ENCODE data around the gene RUNX2.

RUNX2 gene

GRCh38 chr6:45645302-45645701 lies 317.2 kb downstream of the RUNX2 start:
- TF ChIP-seq TCF12 (IDR thresholded peaks at IDR 0.05; ENCODE audit: low read depth) (no peak), TEAD4 (IDR thresholded peaks at IDR 0.05) (no peak), CEBPB (IDR thresholded peaks at IDR 0.05) (no peak), NFIC (IDR thresholded peaks at IDR 0.05) (no peak), ZBTB7A (IDR thresholded peaks at IDR 0.05; ENCODE audit: low read depth) (no peak), RAD21 (IDR thresholded peaks at IDR 0.05; ENCODE audit: low read depth) (no peak), FOXM1 (IDR thresholded peaks at IDR 0.05; ENCODE audit: borderline replicate concordance, low read depth) (no peak), MAX (IDR thresholded peaks at IDR 0.05) (no peak), YY1 (IDR thresholded peaks at IDR 0.05; ENCODE audit: low read depth) (no peak)

DNA sequence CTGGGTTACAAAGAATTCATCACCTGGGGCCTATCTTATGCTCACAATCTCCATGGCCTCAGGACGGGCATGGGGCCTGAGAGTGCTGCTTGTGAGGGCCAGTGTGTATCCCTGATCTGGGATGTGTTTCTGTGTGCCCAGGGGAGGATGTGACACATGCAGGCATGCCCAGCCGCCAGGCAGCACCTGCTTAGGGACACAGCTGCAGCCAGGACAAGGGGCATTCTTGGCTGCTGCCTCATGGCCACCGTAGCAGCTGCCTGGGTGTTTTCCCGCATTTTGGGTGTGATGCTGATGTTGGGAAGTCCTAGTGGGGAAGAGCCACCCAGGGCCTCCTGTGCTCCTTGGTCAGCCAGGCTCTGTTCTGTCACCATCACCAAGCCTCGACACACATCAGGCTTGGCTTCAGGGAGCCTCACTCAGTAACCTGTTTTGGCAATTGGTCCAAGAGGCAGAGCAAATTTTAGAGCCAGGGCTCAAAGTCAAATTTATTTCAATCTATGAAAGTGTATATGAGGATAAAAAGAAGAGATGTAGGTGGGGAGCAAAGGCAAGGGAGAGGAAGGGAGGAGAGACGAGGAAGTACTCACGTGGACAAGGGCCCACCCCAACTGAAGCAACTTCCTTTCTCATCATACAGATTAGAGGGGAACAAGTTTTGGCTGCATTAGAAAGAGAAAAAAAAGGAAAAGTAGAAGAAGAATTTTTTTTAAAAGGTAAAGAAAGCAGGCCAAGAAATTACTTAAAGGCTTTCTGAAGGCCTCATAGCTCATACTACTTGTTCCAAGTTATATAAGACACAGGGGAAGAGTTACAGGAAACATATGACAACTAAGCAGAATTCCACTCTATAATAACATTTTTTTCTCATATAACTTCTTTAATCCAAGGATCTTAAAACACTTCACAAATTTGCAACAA lies 319.5 kb downstream of the RUNX2 start:
- TF ChIP-seq YY1 (IDR thresholded peaks at IDR 0.05; ENCODE audit: low read depth) (no peak), CREB1 (IDR thresholded peaks at IDR 0.05; ENCODE audit: low read depth) (no peak), EGR1 (IDR thresholded peaks at IDR 0.05) (no peak), TEAD4 (IDR thresholded peaks at IDR 0.05) (no peak)

DNA sequence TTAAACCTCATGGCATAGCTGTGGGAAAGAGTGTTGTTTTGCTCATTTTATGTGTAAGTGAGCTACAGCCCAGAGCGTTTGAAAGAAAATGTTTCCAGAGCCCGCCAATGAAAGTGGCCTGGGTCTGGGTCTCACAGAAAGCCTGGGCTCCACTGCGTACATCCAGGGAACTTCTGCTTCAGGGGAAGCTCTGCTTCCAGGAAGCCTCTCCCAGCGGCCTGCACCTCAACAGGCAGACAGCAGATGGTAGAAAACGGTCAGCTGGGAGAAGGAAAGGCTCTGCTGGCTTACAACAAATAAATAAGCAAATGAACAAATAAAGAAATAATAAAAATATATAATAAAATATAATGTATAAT lies 320.1 kb downstream of the RUNX2 start:
- TF ChIP-seq, protein P1, sequence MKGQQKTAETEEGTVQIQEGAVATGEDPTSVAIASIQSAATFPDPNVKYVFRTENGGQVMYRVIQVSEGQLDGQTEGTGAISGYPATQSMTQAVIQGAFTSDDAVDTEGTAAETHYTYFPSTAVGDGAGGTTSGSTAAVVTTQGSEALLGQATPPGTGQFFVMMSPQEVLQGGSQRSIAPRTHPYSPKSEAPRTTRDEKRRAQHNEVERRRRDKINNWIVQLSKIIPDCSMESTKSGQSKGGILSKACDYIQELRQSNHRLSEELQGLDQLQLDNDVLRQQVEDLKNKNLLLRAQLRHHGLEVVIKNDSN (IDR thresholded peaks at IDR 0.05), result no peak
- no peak for TF ChIP-seq ZBTB7A (IDR thresholded peaks at IDR 0.05; ENCODE audit: low read depth)
- no peak for TF ChIP-seq NFIC (IDR thresholded peaks at IDR 0.05)
- TF ChIP-seq MAX (IDR thresholded peaks at IDR 0.05), result no peak
- no peak for TF ChIP-seq EP300 (IDR thresholded peaks at IDR 0.05; ENCODE audit: borderline replicate concordance)
- TF ChIP-seq TAF1 (IDR thresholded peaks at IDR 0.05; ENCODE audit: low read depth), result no peak

DNA sequence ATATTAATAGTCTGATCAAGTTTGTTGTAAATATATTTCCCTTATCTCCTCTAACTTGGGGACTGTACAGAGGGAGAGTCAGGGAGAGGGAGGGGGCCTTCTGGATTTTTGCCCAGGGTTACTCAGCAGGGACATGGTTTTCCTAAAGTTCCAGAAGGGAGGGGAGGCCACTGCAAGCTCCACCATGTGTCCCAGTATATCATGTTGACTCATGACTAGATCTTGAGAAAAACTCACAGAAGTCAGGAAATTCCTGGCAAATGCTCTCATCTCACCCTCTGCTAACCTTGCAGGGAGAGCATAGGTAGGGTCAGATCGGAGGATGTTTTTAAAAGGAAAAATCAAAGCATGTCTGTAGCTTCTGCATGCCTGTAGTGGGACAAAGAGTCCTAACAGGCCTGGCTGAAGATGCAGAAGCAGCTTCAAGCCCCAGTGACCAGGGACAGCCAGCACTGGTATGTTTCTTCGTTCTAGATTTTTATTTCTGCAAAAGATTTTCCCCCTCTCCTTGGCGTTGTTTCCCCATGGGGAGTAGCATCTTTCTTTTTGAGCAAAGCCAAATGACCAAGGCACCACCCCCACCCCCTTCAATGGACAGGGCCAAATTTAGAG lies 322.5 kb downstream of the RUNX2 start:
- TF ChIP-seq CREB1 (IDR thresholded peaks at IDR 0.05; ENCODE audit: low read depth), result no peak
- no peak for TF ChIP-seq TEAD4 (IDR thresholded peaks at IDR 0.05)
- no peak for TF ChIP-seq RAD21 (IDR thresholded peaks at IDR 0.05; ENCODE audit: low read depth)
- no peak for TF ChIP-seq REST (IDR thresholded peaks at IDR 0.05; ENCODE audit: low read depth)
- no peak for TF ChIP-seq CEBPB (IDR thresholded peaks at IDR 0.05)
- TF ChIP-seq TCF12 (IDR thresholded peaks at IDR 0.05; ENCODE audit: low read depth), result no peak
- TF ChIP-seq, protein P1 (IDR thresholded peaks at IDR 0.05), result no peak
- no peak for TF ChIP-seq ZBTB7A (IDR thresholded peaks at IDR 0.05; ENCODE audit: low read depth)
- TF ChIP-seq YY1 (IDR thresholded peaks at IDR 0.05; ENCODE audit: low read depth), result no peak
- TF ChIP-seq NFIC (IDR thresholded peaks at IDR 0.05), result no peak
- TF ChIP-seq TAF1 (IDR thresholded peaks at IDR 0.05; ENCODE audit: low read depth), result no peak
- no peak for TF ChIP-seq FOXM1 (IDR thresholded peaks at IDR 0.05; ENCODE audit: borderline replicate concordance, low read depth)
- TF ChIP-seq MAX (IDR thresholded peaks at IDR 0.05), result no peak
- TF ChIP-seq EP300 (IDR thresholded peaks at IDR 0.05; ENCODE audit: borderline replicate concordance), result no peak
- TF ChIP-seq EGR1 (IDR thresholded peaks at IDR 0.05), result no peak

DNA sequence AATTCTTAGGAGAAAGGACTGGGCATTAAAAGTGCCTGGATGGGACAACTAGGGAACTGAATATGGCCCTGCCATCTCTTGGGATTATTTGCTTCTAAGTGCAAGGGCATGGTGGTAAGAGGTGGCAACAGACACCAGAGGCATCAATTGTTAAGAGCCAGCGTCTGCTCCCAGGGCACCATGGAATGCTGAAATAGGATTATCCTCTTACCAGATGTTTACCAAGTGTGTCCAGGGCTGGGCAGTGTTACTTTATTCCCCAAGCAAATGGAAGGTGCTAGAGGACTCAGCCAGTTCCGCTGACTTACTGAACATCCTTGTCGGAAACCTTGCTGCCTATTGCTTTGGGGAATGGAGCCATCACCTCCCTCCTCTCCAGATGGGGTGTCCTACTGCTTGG lies 323.2 kb downstream of the RUNX2 start:
- TF ChIP-seq CREB1 (IDR thresholded peaks at IDR 0.05; ENCODE audit: low read depth) (no peak), REST (IDR thresholded peaks at IDR 0.05; ENCODE audit: low read depth) (no peak), TCF12 (IDR thresholded peaks at IDR 0.05; ENCODE audit: low read depth) (no peak), MAX (IDR thresholded peaks at IDR 0.05) (no peak), TEAD4 (IDR thresholded peaks at IDR 0.05) (no peak), YY1 (IDR thresholded peaks at IDR 0.05; ENCODE audit: low read depth) (no peak), ZBTB7A (IDR thresholded peaks at IDR 0.05; ENCODE audit: low read depth) (no peak), TAF1 (IDR thresholded peaks at IDR 0.05; ENCODE audit: low read depth) (no peak), EP300 (IDR thresholded peaks at IDR 0.05; ENCODE audit: borderline replicate concordance) (no peak), EGR1 (IDR thresholded peaks at IDR 0.05) (no peak), FOXM1 (IDR thresholded peaks at IDR 0.05; ENCODE audit: borderline replicate concordance, low read depth) (no peak)
